Esophagus (tissue), 2 donors: ENCODE results near the gene LBP. TPM values are rescaled to one million over a fixed set of nuclear protein-coding genes. Genes with fewer than 3 reads are reported as not detected.

ENCODE experiments used
- H3K27ac ChIP-seq, 2 donors: one replicate each; pipeline ENCODE4 v1.5.1; 2013; ENCODE audit warnings: low read depth in 2 of 2, mild to moderate bottlenecking in 2 of 2, inconsistent platforms in 1 of 2, low read length in 1 of 2, moderate library complexity in 1 of 2
- H3K27me3 ChIP-seq, 2 donors: one replicate each; pipeline ENCODE4 v1.6.1; 2013; ENCODE audit warnings: low read length in 2 of 2, control low read depth in 1 of 2, mild to moderate bottlenecking in 1 of 2; ENCODE audit not compliant: insufficient read depth in 2 of 2, control insufficient read depth in 1 of 2
- H3K36me3 ChIP-seq, 2 donors: one replicate each; pipeline ENCODE4 v1.6.1; 2013; ENCODE audit warnings: low read length in 1 of 2; ENCODE audit not compliant: control insufficient read depth in 2 of 2, insufficient read depth in 2 of 2
- H3K4me1 ChIP-seq, 2 donors: one replicate each; pipeline ENCODE4 v1.6.1; 2013; ENCODE audit warnings: low read length in 1 of 2; ENCODE audit not compliant: control insufficient read depth in 2 of 2, insufficient read depth in 2 of 2
- H3K4me3 ChIP-seq, 2 donors: one replicate each; pipeline ENCODE4 v1.5.1; 2013; ENCODE audit warnings: low read length in 2 of 2, mild to moderate bottlenecking in 2 of 2, low read depth in 1 of 2, moderate library complexity in 1 of 2
- H3K9me3 ChIP-seq, 2 donors: one replicate each; pipeline ENCODE4 v1.6.1; 2013; ENCODE audit warnings: mild to moderate bottlenecking in 2 of 2, low read depth in 1 of 2, low read length in 1 of 2, moderate library complexity in 1 of 2; ENCODE audit not compliant: control insufficient read depth in 2 of 2, insufficient read depth in 1 of 2
- WGBS, 2 donors: extraction: QIAGEN DNeasy Blood & Tissue Kit; methylation state at CpG; one replicate each; pipeline ENCODE4 v1.1.7; 2013; 5-methylcytosine and 5-hydroxymethylcytosine counted together
- polyA plus RNA-seq, 2 donors: library from polyadenylated mRNA; stranded (reverse); fragments of 200-250 nt; gene quantifications; one replicate each; pipeline ENCODE4 v1.2.3, GENCODE V29; 2013
- donor health status: healthy with polysubstance abuse.
- donor health status: Bipolar disorder and iron deficiency.

Gene LBP
- polyA plus RNA-seq, 2 donors, result not detected

DNA sequence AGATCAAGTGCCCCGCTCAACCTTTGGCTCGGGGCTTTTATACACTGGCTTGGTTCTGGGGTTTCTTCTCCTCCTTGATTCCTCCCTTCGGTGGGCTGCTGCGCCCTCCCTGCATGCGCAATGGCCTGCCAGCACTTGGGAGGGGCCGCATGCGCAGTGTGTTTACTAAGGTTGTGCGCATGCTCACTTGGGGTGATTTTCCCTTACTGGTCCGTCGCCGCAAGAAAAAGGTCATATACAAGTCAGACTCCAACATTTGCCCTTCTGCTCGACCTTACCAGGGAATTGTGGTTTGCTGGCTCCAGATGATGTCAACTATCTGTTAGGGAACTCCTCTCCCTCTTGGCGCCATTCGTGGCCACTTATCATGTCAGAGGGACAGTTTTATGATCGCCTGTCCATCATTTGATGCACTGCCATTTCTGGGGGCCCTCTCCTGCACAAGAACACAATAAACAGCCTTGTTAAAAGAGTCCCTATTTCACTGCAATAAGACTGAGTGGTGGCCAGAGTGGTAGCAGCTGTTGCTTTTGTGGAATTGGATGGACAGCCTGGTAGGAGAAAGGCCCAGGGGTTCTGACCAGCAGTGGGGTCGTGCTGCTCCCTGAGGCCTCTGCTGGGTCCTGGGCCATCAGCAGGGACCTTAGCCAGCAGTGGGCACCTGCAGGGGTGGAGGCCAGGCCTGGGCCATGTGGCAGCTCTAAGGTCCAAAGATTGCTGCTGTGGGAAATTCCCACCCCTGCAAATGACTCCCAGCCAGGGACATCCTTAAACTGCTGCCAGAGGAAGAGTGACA is 2.8 kb upstream of the LBP start:
- no peaks in the 10 kb centered on the region for H3K9me3 ChIP-seq
- no peak overlapping the region for H3K27ac ChIP-seq
- 55 to 60% methylated on average over 16 of the region's 16 CpGs for WGBS, 2 donors
- no peak overlapping the region for H3K4me3 ChIP-seq
- peaks cover 2 to 6% of the 10 kb centered on the region in 2 donors for H3K4me1 ChIP-seq
- H3K36me3 ChIP-seq, result no peaks in the 10 kb centered on the region
- H3K27me3 ChIP-seq, result no peaks in the 10 kb centered on the region

DNA sequence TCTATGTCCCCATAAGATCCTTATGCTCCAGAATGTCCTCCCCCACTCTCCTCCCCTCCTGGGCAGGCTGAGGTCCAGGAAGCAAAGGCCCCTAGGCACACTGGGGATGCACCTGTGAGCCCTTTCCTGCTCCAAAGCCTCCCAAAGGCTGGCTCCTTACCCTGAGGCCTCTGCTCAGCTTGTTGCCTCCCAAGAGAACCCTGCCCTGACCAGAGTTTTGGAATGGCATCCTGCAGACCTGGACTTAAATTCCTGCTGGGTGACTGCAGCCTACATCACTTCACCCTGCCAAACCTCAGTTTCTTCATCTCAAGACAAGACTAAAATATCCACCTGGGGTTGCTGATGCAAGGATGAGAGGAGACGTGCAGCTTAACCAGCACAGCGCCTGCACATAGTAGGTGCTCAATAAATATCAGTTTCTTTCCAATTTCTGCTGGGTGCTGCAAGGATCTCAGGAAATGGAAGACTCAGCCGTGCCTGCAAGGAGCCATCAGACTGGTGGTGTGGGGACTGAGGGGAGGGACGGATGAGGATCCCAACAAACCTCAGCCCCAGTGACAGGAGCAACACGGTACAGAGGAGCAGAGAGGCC is 2.1 kb upstream of the LBP start:
- no peaks in the 10 kb centered on the region for H3K27me3 ChIP-seq
- H3K36me3 ChIP-seq, result no peaks in the 10 kb centered on the region
- peaks cover 2 to 6% of the 10 kb centered on the region in 2 donors for H3K4me1 ChIP-seq
- H3K4me3 ChIP-seq, result no peak overlapping the region
- 84 to 87% methylated on average over 5 of the region's 5 CpGs for WGBS, 2 donors
- no peak overlapping the region for H3K27ac ChIP-seq
- no peaks in the 10 kb centered on the region for H3K9me3 ChIP-seq

DNA sequence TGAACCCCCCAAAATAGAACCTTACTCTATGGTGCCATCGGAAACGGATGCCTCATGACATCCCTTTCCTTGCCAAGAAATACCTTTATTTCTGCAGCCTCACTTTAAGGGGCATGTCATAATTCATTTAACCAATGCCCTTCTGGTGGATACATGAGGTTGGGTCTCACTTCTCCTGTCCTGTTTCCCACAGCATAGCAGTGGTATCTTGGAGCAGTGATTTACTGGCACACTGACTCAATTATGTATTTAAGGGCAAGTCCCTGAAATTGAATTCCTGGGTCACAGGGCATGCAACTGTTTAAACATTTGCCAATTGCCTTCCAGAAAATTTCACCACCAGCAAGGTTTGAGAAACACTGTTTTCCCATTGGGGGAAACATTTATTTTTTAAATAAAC is 639 bp upstream of the LBP start:
- H3K9me3 ChIP-seq, result no peaks in the 10 kb centered on the region
- 29 to 35% methylated on average over 2 of the region's 2 CpGs for WGBS, 2 donors
- H3K36me3 ChIP-seq, result no peaks in the 10 kb centered on the region
- H3K27ac ChIP-seq, result no peak overlapping the region
- no peak overlapping the region for H3K4me3 ChIP-seq
- peaks cover 2 to 6% of the 10 kb centered on the region in 2 donors for H3K4me1 ChIP-seq
- H3K27me3 ChIP-seq, result no peaks in the 10 kb centered on the region

DNA sequence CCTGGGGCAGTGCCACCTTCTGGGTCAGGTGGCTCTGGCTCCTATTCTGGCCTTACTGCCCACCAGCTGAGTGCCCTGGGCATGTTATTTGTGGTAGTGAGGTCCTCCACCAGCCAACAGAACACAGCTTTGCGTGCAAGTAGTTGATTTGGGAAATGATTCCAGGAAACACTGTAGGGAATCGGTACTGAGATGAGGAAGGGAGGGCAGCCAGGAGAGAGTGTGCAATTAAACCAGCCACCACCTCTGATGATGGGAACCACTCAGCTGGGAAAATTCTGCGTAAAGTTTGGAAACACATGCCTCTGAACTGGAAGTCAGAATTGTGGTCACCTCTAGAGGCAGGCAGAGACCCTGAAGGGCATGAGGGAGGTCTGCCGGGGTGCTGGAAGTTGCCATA is 459 bp downstream of the LBP start:
- H3K27ac ChIP-seq, result no peak overlapping the region
- 75 to 87% methylated on average over 4 of the region's 4 CpGs for WGBS, 2 donors
- no peaks in the 10 kb centered on the region for H3K9me3 ChIP-seq
- H3K4me1 ChIP-seq, result peaks cover 2 to 6% of the 10 kb centered on the region in 2 donors
- H3K36me3 ChIP-seq, result no peaks in the 10 kb centered on the region
- no peaks in the 10 kb centered on the region for H3K27me3 ChIP-seq
- no peak overlapping the region for H3K4me3 ChIP-seq

DNA sequence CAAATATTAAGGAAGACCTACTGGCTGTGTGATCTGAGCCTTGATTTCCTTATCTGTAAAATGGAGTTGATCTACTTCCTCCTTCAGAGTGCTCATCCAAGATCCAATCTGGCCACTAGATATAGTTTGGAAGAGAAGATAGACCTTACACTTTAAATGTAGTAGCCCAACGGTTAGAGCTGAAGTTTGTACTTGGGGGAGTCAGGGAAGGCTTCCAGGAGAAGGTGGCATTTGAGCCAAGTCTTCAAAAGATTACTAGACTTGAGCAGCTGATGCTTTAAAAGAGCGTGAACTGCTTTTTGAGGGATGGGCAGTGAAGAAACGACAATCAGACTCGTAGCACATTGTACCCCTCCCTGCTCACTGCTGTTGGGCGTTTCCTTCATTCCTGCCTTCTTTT is 3.6 kb downstream of the LBP start:
- Histone ChIP-seq H3K36me3 (no peaks in the 10 kb centered on the region), H3K9me3 (no peaks in the 10 kb centered on the region), H3K27me3 (no peaks in the 10 kb centered on the region), H3K4me3 (no peak overlapping the region), H3K4me1 (peaks cover 0 to 4% of the 10 kb centered on the region in 2 donors), H3K27ac (no peak overlapping the region)
- 73 to 75% methylated on average over 5 of the region's 5 CpGs for WGBS, 2 donors

DNA sequence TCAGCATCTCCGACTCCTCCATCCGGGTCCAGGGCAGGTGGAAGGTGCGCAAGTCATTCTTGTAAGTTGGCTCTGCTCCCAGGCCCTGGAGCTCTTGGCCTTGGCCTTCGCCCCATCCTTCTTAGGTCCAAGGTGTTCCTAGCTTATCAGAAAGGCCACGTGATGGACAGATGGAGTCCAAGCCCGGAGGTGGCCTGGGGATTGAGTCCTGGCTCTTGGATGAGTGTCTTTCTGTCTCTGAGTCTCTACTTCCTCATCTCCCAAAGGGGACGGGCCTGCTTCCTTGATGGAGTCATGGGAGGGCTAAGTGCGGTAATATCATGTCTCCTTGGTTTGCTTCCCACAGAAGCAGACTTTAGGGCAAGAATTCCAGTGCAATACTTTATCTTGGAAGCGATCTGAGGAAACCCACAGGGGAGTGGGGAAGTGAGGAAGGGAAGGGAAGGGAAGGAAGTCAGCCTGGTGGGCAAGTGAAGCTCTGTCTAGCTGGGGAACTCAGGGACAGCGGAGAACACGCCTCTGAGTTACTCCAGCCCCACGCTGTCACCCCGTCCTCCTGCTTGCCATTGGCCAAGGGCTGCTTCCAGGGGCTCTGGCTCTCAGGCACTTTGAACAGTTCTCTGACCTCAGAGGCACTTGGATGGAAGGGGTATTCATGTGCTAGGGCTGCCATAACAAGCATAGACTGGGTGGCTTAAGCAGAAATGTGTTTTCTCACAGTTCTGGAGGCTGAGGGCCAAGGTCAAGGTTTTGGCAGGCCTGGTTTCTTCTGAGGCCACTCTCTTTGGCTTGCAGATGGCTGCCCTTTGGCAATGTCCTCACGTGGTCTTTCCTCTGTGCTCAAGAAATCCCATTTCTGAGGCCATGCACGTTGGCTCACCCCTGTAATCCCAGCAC is 4.8 kb downstream of the LBP start:
- Histone ChIP-seq H3K4me3 (no peak overlapping the region), H3K9me3 (no peaks in the 10 kb centered on the region), H3K27ac (no peak overlapping the region), H3K36me3 (no peaks in the 10 kb centered on the region), H3K27me3 (no peaks in the 10 kb centered on the region), H3K4me1 (peaks cover 6 to 9% of the 10 kb centered on the region in 2 donors)
- WGBS, 2 donors, result 71 to 73% methylated on average over 15 of the region's 15 CpGs

DNA sequence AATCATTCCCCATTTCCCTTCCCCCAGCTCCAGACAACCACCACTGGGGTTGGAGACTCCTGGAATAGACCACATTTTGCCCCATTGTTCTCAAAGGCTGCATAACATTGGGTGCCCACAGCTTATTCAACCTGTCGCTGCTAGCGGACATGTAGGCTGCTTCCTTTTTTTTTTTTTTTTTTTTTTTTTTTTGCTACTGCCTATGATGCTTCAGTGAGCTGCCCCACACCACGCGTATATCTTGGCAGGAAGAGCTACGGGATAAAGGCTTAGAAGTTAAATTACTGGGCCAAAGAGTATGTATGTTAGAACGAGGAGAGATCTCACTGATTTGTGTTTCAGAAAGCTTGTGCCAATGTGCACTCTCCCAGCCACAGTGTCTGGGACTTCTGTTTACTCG is 7.0 kb downstream of the LBP start:
- Histone ChIP-seq H3K36me3 (no peaks in the 10 kb centered on the region), H3K27me3 (no peaks in the 10 kb centered on the region), H3K4me3 (no peak overlapping the region), H3K4me1 (peaks cover 5 to 6% of the 10 kb centered on the region in 2 donors), H3K27ac (no peak overlapping the region), H3K9me3 (no peaks in the 10 kb centered on the region)
- WGBS, 2 donors, result 53 to 56% methylated on average over 7 of the region's 7 CpGs

DNA sequence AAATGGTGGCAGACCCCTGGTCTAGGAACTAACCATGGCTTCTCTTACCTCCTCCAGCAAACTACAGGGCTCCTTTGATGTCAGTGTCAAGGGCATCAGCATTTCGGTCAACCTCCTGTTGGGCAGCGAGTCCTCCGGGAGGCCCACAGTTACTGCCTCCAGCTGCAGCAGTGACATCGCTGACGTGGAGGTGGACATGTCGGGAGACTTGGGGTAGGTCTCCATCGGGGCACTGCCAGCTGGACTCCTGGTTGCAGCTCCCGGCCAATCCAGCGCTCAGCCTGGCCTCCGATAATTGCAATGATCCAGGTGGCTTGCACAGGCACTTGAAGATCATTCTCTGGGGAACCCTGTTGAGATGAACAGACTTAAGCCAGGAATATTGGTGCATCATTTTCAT is 7.9 kb downstream of the LBP start:
- Histone ChIP-seq H3K36me3 (no peaks in the 10 kb centered on the region), H3K9me3 (no peaks in the 10 kb centered on the region), H3K4me3 (no peak overlapping the region), H3K27me3 (no peaks in the 10 kb centered on the region), H3K27ac (no peak overlapping the region), H3K4me1 (peaks cover 5 to 6% of the 10 kb centered on the region in 2 donors)
- 95 to 97% methylated on average over 10 of the region's 10 CpGs for WGBS, 2 donors

DNA sequence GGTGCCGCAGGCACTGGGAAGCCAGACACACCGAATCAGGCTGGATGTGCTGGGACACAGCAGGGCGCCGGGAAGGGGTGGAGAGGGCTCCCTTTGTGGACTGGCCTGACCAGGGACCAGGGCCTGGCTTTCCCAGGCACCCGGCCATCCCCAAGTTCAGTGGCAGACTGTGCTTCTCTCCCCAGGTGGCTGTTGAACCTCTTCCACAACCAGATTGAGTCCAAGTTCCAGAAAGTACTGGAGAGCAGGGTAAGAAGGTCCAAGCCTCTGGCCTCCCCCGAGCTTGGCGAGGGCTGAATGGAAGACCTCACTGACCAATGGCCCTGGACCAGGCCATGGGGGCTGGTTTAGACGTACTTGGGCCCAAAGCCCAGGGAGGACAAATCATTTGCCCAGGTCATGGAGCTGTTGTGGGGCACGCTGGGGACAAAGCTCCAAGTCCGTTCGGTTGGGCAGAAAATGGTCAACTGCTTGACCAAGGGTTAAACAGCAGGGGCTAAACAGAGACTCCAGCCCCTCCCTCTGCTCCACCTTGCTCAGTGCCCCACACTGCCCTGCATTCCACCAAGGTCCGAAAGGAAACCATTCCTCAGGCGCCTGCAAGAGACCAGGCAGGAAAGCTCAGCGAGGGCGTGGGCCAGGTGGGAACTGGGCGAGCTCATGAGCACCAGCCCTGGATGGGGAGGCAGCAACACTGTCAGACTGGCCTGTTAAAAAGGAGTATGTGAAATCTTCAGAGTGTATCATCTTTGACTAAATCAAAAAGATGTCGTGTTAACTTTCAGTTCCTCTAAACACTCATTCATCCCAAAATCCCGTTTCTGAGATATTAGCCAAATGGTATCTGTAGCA is 9.1 kb downstream of the LBP start:
- Histone ChIP-seq H3K36me3 (no peaks in the 10 kb centered on the region), H3K4me1 (peaks cover 5 to 6% of the 10 kb centered on the region in 2 donors), H3K9me3 (no peaks in the 10 kb centered on the region), H3K4me3 (no peak overlapping the region), H3K27me3 (no peaks in the 10 kb centered on the region), H3K27ac (no peak overlapping the region)
- 77 to 80% methylated on average over 18 of the region's 18 CpGs for whole genome bisulfite sequencing, 2 donors
